GM12878 (cell line): ENCODE data around the gene CFAP53. TPM values are rescaled to one million over a fixed set of nuclear protein-coding genes. Genes with fewer than 3 reads are reported as not detected.

Source experiments
- CBX5 ChIP-seq: sonication (generic); IDR thresholded peaks from 2 replicates; pipeline ENCODE4 v1.6.1; 2016; ENCODE audit warnings: low read depth, moderate library complexity, mild to moderate bottlenecking, inconsistent platforms
- CEBPZ ChIP-seq: fragments of 150-350 bp; IDR thresholded peaks from 2 replicates; pipeline ENCODE4 v1.6.1; 2016; ENCODE audit warnings: low read depth, low read length
- CREB1 ChIP-seq: IDR thresholded peaks from 2 replicates; pipeline ENCODE4 v1.6.1; 2012; ENCODE audit warnings: low read depth, mild to moderate bottlenecking, inconsistent platforms
- CREM ChIP-seq: IDR thresholded peaks from 2 replicates; pipeline ENCODE4 v1.6.1; 2014; ENCODE audit warnings: antibody characterized with exemption, low read depth
- FOXM1 ChIP-seq: IDR thresholded peaks from 2 replicates; pipeline ENCODE4 v1.6.1; 2012; ENCODE audit warnings: low read depth, mild to moderate bottlenecking, inconsistent platforms, low read length, moderate library complexity
- GATAD2B ChIP-seq: fragments of 450-650 bp; conservative IDR thresholded peaks from 2 replicates; pipeline ENCODE4 v1.6.1; 2017; ENCODE audit warnings: low read depth, mild to moderate bottlenecking, moderate library complexity
- HDAC6 ChIP-seq: fragments of 200-600 bp; sonication (generic); IDR thresholded peaks from one replicate; pipeline ENCODE4 v1.8.0; 2017; ENCODE audit warnings: antibody characterized with exemption; ENCODE audit not compliant: unreplicated experiment
- IKZF2 ChIP-seq, 2 experiments: fragments of 450-650 bp; IDR thresholded peaks; 2 replicates each; pipeline ENCODE4 v1.6.1; 2017; ENCODE audit warnings: mild to moderate bottlenecking in 2 of 2, moderate library complexity in 2 of 2
- JUNB ChIP-seq: IDR thresholded peaks from 2 replicates; pipeline ENCODE4 v1.6.1; 2016; ENCODE audit warnings: antibody characterized with exemption, mild to moderate bottlenecking
- KLF5 ChIP-seq: fragments of 450-650 bp; IDR thresholded peaks from 2 replicates; pipeline ENCODE4 v1.6.1; 2014; ENCODE audit warnings: mild to moderate bottlenecking; ENCODE audit not compliant: partially characterized antibody
- MAX ChIP-seq: IDR thresholded peaks from 2 replicates; pipeline ENCODE4 v1.6.1; 2012; ENCODE audit warnings: low read depth, low read length, improper control_type of control experiment
- NFYA ChIP-seq: IDR thresholded peaks from 2 replicates; pipeline ENCODE4 v1.6.1; 2011; ENCODE audit warnings: low read depth, mild to moderate bottlenecking, low read length, improper control_type of control experiment, borderline replicate concordance
- NR2C1 ChIP-seq: fragments of 450-650 bp; IDR thresholded peaks from 2 replicates; pipeline ENCODE4 v1.6.1; 2017; ENCODE audit warnings: antibody characterized with exemption, mild to moderate bottlenecking, moderate library complexity
- NRF1 ChIP-seq: conservative IDR thresholded peaks from 2 replicates; pipeline ENCODE4 v1.6.1; 2011; ENCODE audit warnings: mild to moderate bottlenecking, low read depth, low read length, improper control_type of control experiment
- POLR2AphosphoS5 ChIP-seq: IDR thresholded peaks from 2 replicates; pipeline ENCODE4 v1.6.1; 2011; ENCODE audit warnings: mild to moderate bottlenecking, low read length, inconsistent platforms
- RELA ChIP-seq: fragments of 450-650 bp; IDR thresholded peaks from 2 replicates; pipeline ENCODE4 v1.8.0; 2014; ENCODE audit warnings: borderline replicate concordance; ENCODE audit not compliant: partially characterized antibody
- SIN3A ChIP-seq: IDR thresholded peaks from 2 replicates; pipeline ENCODE4 v1.6.1; 2012; ENCODE audit warnings: low read depth, low read length, improper control_type of control experiment
- STAT1 ChIP-seq: fragments of 450-650 bp; conservative IDR thresholded peaks from 2 replicates; pipeline ENCODE4 v1.6.1; 2014; ENCODE audit warnings: antibody characterized with exemption, mild to moderate bottlenecking
- STAT3 ChIP-seq: IDR thresholded peaks from 2 replicates; pipeline ENCODE4 v1.6.1; 2011; ENCODE audit warnings: low read depth, low read length, improper control_type of control experiment
- SUZ12 ChIP-seq: fragments of 200-600 bp; sonication (generic); IDR thresholded peaks from one replicate; pipeline ENCODE4 v1.6.1; 2018; ENCODE audit warnings: antibody characterized with exemption, mild to moderate bottlenecking; ENCODE audit not compliant: unreplicated experiment
- TARDBP ChIP-seq: IDR thresholded peaks from 2 replicates; pipeline ENCODE4 v1.6.1; 2016; ENCODE audit warnings: borderline replicate concordance
- ZBTB4 ChIP-seq: fragments of 450-650 bp; formaldehyde crosslinking; IDR thresholded peaks from 2 replicates; pipeline ENCODE4 v1.4.0; 2022; ENCODE audit warnings: mild to moderate bottlenecking, moderate library complexity
- ZNF207 ChIP-seq: fragments of 450-650 bp; IDR thresholded peaks from 2 replicates; pipeline ENCODE4 v1.6.1; 2014; ENCODE audit warnings: antibody characterized with exemption, mild to moderate bottlenecking, borderline replicate concordance
- polyA plus RNA-seq, 11 experiments: library from polyadenylated mRNA; depleted of rRNA in 4 of 11; unstranded in 6 of 11; stranded (reverse) in 5 of 11; fragments of >200 nt; fragmentation: Nextera tagmentation in 4 of 11; fragmentation: Illumina TruSeq in 1 of 11; extraction: Ambion mirVana in 4 of 11; extraction: Trizol in 1 of 11; gene quantifications; 1 replicate in 1 of 11; 2 replicates in 10 of 11; pipeline versions ENCODE4 v1.2.1 to v1.2.3, GENCODE V29; 2011 to 2016; ENCODE audit warnings: inconsistent platforms in 2 of 11, missing spikeins in 2 of 11, low read depth in 1 of 11
- total RNA-seq, 4 experiments: library from RNA; depleted of rRNA in 3 of 4; stranded (reverse); fragments of >200 nt in 3 of 4; fragmentation: Illumina TruSeq in 1 of 4; extraction: Trizol in 1 of 4; gene quantifications; 2 replicates each; pipeline versions ENCODE4 v1.2.1 to v1.2.3, GENCODE V29; 2013 to 2021

Gene CFAP53
- total and polyA plus RNA-seq, 10 of the 15 experiments (the other 5 are each of a cell fraction or from before 2014, with no cell fraction given), result 0.05 to 0.31 (median 0.12) TPM; not detected in 1

- TF ChIP-seq ZBTB4 (CRISPR knock-in tag) (no peak), NRF1 (peak; percentile 68), IKZF2 (IDR thresholded peaks at IDR 0.05) (no peak), MAX (peak; percentile 38; the same call in 1 of the 2 replicates), JUNB (no peak), FOXM1 (no peak), RELA (no peak), ZNF207 (no peak), NFYA (no peak), TARDBP (no peak), CEBPZ (no peak), KLF5 (no peak), HDAC6 (no peak), CREM (peak; percentile 28; the same call in 1 of the 2 replicates), STAT3 (no peak), POLR2AphosphoS5 (no peak), SIN3A (peak; percentile 97), SUZ12 (no peak), CBX5 (no peak), GATAD2B (peak; percentile 60; the same call in 1 of the 2 replicates), CREB1 (no peak), STAT1 (no peak), NR2C1 (0 out of 2 replicates have a peak, but pooled peaks have one; percentile 29)
Observed at GRCh38 chr18:50266248-50266704, at the start of gene CFAP53 (continued).
